Measurements from ENCODE around the gene LAMA2. TPM values are rescaled to one million over a fixed set of nuclear protein-coding genes. Genes with fewer than 3 reads are reported as not detected.

The LAMA2 gene
- total RNA-seq: 25.5 and 193 TPM in 2 replicates

DNA sequence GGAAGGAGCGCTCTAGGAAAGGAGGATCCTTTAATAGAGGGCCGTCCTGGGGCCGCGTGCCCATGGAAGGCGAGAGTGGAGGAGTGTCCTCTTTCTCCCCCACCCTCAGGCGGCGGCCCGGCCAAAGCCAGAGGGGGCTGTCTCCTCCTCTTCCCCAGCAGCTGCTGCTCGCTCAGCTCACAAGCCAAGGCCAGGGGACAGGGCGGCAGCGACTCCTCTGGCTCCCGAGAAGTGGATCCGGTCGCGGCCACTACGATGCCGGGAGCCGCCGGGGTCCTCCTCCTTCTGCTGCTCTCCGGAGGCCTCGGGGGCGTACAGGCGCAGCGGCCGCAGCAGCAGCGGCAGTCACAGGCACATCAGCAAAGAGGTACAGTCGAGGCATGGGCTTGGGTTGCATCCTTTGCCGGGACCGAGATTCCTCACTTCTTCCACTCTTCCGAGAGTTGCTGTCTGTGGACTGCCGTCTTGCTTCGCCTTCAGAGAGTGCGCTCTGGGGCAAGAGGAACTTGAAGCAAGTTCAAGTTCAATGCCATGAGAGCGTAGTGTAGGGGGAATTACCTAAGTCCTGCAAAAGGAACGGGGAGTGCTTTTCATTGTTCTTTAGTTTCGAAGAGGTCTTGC lies at the start of gene LAMA2:
LAMA2 (plus strand) TSS at position 148 of the 621 bp plus-strand sequence; CDS start at position 256, 108 bp downstream.

Small RNA genes lying within 50 kb of the gene (small RNA-seq; reads per million reads assigned to genes)
- not detected for gene RNU6-861P (ENCODE audit: low replicate concordance)

All from placental pericyte (primary cell).